ENCODE results near the gene ACHE. TPM values are rescaled to one million over a fixed set of nuclear protein-coding genes. Genes with fewer than 3 reads are reported as not detected.

Gene ACHE
- total RNA-seq, 6 donors from 2014 or later: 1.3 to 2.9 (median 2.2) TPM; not detected in 1

DNA sequence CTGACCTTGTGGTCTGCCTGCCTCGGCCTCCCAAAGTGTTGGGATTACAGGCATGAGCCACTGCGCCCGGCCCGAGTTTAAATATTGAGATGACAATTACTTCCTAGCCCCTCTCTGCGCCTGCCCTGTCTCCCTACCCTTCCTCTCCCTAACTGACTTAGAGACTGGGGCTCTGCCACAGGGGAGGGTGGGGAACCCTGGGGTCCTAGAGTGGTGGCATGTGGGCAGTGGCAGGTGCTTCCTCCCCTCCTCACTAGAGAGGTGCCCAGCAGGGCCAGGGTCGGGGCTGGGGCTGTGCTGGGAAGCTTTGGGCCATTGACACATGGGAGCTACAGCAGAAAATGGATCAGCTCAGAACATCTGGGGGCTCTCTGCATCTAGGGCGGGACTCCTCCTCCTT lies 7.0 kb upstream of the ACHE start:
- TF ChIP-seq CTCF (IDR thresholded peaks at IDR 0.05) (no peak), POLR2AphosphoS5 (IDR thresholded peaks at IDR 0.05) (no peak), EP300 (IDR thresholded peaks at IDR 0.05) (no peak), POLR2A (IDR thresholded peaks at IDR 0.05) (no peak)
- ATAC-seq (ENCODE audit: low FRiP score in 2 of 2) (peak in 1 of 2 donors; percentile 57), DNase-seq (peak in 1 of 2 donors; percentile 42)
- H3K27ac ChIP-seq: no peak overlapping the region
- 86 to 90% methylated on average over 7 of the region's 7 CpGs for WGBS, 2 donors
- no peaks in the 10 kb centered on the region for H3K4me1 ChIP-seq
- no peaks in the 10 kb centered on the region for H3K9me3 ChIP-seq
- no peaks in the 10 kb centered on the region for H3K36me3 ChIP-seq
- H3K27me3 ChIP-seq: peaks cover 0 to 4% (median 0%) of the 10 kb centered on the region in 4 donors
- no peak overlapping the region for H3K4me3 ChIP-seq

GRCh38 chr7:100901921-100902332 lies 6.2 kb upstream of the ACHE start:
- DNase-seq: no peak

GRCh38 chr7:100900978-100901377 lies 5.3 kb upstream of the ACHE start:
- Histone ChIP-seq H3K4me1 (peaks cover 9 to 14% (median 12%) of the 10 kb centered on the region in 4 donors), H3K27ac (no peak overlapping the region), H3K36me3 (no peaks in the 10 kb centered on the region), H3K4me3 (no peak overlapping the region), H3K9me3 (no peaks in the 10 kb centered on the region), H3K27me3 (peaks cover 0 to 15% (median 9%) of the 10 kb centered on the region in 4 donors)
- DNase-seq: peak in 1 of 2 donors; percentile 38
- 77 to 82% methylated on average over 2 of the region's 2 CpGs for WGBS, 2 donors
- no peak for TF ChIP-seq POLR2A (IDR thresholded peaks at IDR 0.05)
- TF ChIP-seq CTCF (IDR thresholded peaks at IDR 0.05): no peak
- no peak for TF ChIP-seq POLR2AphosphoS5 (IDR thresholded peaks at IDR 0.05)
- no peak for TF ChIP-seq EP300 (IDR thresholded peaks at IDR 0.05)
- no peak for ATAC-seq (ENCODE audit: low FRiP score in 2 of 2)

More at GRCh38 chr7:100901921-100902332, 6.2 kb upstream of the ACHE start:
- ATAC-seq (ENCODE audit: low FRiP score in 2 of 2): no peak
- WGBS, 2 donors: 81 to 82% methylated on average over 4 to 5 of the region's 5 CpGs
- no peak overlapping the region for H3K27ac ChIP-seq
- peaks cover 0 to 5% (median 4%) of the 10 kb centered on the region in 4 donors for H3K4me1 ChIP-seq
- no peaks in the 10 kb centered on the region for H3K9me3 ChIP-seq
- no peaks in the 10 kb centered on the region for H3K36me3 ChIP-seq
- H3K4me3 ChIP-seq: no peak overlapping the region
- peaks cover 0 to 7% (median 3%) of the 10 kb centered on the region in 4 donors for H3K27me3 ChIP-seq
- TF ChIP-seq POLR2AphosphoS5 (IDR thresholded peaks at IDR 0.05): no peak
- TF ChIP-seq POLR2A (IDR thresholded peaks at IDR 0.05): no peak
- no peak for TF ChIP-seq EP300 (IDR thresholded peaks at IDR 0.05)
- TF ChIP-seq CTCF (IDR thresholded peaks at IDR 0.05): no peak

GRCh38 chr7:100899432-100899831 lies 3.7 kb upstream of the ACHE start:
- DNase-seq (no peak), ATAC-seq (ENCODE audit: low FRiP score in 2 of 2) (no peak)
- Histone ChIP-seq H3K9me3 (no peaks in the 10 kb centered on the region), H3K36me3 (no peaks in the 10 kb centered on the region), H3K27me3 (peaks cover 0 to 29% (median 20%) of the 10 kb centered on the region in 4 donors), H3K4me1 (peaks cover 23 to 30% (median 27%) of the 10 kb centered on the region in 4 donors), H3K4me3 (no peak overlapping the region), H3K27ac (no peak overlapping the region)
- WGBS, 2 donors: 88 to 91% methylated on average over 5 of the region's 5 CpGs
- TF ChIP-seq POLR2A (IDR thresholded peaks at IDR 0.05) (no peak), POLR2AphosphoS5 (IDR thresholded peaks at IDR 0.05) (no peak), EP300 (IDR thresholded peaks at IDR 0.05) (no peak), CTCF (IDR thresholded peaks at IDR 0.05) (no peak)

Data from upper lobe of left lung (tissue), 6 donors.